ENCODE measurements around the gene CUBN.

CUBN gene

DNA sequence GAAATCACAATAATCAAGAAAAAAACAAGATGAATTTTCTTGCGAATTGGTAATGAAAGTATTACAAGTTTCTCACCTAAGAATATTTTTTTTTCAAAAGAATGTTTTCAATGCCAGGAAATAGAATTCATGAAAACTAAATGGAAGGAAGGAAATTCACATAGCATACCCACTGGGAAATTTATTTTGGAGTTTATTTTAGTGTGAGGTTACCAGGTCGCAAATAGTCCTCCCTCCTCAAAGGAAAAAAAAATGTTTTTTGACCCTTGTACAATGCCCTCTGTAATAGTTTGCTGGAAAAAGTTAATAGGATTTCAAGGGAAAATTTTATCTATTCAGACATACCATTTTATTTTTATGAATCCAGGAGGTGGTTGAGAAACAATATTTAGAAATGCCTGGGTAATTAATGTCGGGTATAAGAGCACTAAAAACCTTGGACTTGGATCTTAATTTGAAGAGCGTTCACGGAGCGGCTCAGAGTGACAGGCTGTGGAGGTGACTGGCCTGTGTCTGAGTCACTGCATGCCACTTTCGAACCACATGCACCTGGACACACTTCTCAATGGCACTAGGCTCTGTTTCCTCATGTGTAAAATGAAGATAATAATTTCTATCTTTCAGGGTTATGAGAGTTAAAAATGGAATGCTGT is 28.2 kb downstream of the CUBN start:
- DNase-seq = no peak

DNA sequence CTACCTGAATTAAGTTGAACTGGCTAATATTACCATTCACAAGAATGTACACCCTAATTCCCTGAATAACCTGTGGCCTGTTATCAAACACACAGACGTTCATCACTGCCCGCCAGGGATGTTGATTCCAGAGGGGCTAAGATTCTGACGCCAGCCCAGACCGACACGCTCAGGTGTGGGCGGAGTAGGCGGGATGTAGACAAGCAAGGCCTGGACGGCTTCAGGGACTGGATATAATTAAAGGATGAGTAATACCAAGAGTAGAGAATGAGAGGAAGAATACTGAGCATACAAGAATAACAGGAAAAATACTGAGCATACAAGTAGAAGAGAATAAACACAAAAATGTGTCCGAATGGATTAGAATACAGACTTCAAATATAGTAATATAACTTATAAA is 29.0 kb downstream of the CUBN start:
- no peak for DNase-seq

GRCh38 chr10:17098012-17098411 is 31.6 kb downstream of the CUBN start:
- no peak for DNase-seq

DNA sequence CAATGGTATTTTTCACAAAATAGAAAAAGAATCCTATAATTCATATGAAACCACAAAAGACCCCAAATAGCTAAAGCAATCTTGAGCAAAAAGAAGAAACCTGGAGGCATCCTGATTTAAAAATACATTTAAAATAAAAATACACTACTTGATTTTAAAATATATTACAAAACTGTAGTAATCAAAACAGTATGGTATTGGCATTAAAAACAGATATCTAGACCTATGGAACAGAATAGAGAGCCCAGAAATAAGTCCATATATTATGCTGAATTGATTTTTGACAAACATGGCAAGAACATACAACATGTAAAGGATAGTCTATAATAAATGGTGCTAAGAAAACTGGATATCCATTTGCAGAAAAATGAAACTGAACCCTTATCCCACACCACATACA is 34.8 kb downstream of the CUBN start:
- DNase-seq = no peak

- no peak for DNase-seq
These were observed 36.4 kb downstream of the CUBN start for GRCh38 chr10:17092986-17093803.

DNA sequence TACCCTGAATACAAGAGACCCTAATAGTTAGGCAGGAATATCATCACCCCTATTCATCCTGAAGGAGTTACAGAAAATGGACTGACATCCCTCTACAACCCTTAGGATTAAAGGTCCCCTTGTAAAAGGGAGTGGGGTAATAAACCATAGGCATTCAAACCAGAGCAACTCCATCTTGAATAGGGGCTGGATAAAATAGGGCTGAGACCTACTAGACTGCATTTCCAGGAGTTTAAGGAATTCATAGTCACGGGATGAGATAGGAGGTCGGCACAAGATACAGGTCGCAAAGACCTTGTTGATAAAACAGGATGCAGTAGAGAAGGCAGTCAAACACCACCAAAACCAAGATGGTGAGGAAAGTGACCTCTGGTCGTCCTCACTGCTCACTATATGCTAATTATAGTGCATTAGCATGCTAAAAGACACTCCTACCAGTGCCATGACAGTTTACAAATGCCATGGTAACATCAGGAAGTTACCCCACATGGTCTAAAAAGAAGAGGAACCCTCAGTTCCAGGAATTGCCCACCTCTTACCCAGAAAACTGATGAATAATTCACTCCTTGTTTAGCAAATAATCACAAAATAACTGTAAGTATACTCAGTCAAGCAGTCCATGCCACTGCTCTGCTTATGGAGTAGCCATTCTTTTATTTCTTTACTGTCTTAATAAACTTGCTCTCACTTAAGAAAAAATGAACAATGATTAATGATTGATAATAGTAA is 37.2 kb downstream of the CUBN start:
- DNase-seq = no peak

- DNase-seq = no peak
These were observed 41.3 kb downstream of the CUBN start for GRCh38 chr10:17088118-17088806.

DNA sequence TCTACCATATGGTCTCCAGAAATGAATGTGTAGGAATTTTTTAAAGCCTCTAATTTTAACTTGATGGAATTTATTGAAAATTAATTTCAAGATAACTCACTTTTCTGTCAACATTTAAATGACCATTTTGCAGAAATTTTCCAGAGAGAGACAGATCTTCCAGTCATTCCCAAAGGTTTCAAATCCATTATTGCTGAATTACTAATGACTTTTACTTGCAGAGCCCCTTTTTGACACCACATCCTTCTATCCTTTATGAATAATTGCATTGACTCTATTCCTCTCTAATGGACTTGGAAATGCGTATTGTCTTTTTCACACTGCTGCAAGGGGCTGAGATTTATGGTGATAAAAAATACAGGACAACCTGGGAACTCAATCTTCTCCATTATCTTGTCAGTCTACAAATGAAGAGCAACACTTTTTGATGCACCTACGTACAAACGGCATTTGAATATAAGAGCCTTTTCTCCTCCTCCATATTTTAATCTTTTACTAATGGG is 42.7 kb downstream of the CUBN start:
- DNase-seq = no peak

GRCh38 chr10:17085011-17085725 is 44.4 kb downstream of the CUBN start:
- DNase-seq = no peak

- no peak for DNase-seq
These were observed 45.4 kb downstream of the CUBN start for GRCh38 chr10:17084258-17084657.

DNA sequence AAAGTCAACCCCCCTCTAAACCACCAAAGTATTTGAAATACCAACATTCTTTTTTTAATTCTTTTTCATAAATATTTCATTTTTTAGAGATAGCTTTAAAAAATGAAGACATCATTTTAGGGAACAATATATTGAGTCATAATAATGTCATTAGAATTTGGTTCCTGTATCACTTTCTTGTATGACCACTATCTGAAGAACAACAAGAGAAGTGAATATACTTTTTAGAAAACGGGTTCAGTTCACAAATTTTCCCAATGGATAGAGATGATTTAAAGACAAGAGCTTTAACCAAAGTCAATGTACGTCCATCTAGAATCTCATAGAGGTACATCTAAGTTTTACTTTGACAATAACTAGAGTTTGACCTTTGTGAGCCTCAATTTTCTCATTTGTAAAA is 48.2 kb downstream of the CUBN start:
- no peak for DNase-seq

DNA sequence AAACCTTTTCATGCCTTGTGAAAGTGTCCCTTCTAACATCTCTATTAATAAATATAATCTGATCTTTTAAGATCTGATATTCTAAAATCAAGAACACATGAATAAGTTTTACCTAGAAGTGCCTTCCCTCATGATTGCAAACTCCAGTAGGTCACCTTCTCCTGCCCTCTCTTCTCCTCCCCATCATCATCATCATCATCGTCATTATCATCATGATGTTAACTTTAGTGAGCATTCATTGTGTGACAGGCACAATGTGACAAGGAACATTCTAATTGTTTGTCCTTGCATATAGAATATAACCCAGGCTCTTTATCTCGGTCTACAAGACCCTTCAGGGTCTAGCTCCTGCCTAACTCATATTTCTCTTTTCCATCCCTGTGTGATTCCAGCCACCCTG is 51.7 kb downstream of the CUBN start:
- no peak for DNase-seq

GRCh38 chr10:17077346-17077781 is 52.2 kb downstream of the CUBN start:
- no peak for DNase-seq

DNA sequence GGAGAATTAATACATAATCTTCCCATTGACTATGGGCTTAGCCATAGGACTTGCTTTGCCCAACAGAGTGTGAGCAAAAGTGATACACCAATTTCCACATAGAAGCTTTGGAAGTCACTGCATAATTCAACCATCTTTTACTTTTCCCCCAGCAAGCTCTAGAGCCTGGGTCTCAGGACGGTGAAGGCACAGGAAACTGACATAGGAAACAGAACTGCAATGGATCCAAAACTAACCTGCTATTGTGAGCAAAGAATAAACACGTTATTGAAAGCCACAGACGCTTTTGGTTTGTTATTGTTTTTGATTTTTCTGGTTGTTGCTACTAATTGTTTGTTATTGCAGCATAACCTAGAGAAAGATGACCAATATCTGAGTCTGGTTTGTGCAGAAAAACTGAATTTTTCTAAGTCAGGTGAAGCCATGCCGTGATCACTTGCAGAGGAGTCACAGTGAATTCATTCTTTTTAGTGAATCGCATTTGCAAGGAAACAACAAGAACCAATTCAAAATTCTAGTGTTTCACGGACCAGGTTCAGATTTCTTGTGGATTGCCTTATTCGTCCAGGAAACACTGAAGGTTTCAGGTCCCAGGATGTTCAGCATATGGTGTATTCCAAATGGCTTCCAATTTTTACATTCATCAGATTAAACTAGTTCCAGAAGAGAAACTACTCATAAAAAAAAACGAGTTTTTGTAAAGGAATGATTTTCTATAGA is 52.8 kb downstream of the CUBN start:
- no peak for DNase-seq

DNA sequence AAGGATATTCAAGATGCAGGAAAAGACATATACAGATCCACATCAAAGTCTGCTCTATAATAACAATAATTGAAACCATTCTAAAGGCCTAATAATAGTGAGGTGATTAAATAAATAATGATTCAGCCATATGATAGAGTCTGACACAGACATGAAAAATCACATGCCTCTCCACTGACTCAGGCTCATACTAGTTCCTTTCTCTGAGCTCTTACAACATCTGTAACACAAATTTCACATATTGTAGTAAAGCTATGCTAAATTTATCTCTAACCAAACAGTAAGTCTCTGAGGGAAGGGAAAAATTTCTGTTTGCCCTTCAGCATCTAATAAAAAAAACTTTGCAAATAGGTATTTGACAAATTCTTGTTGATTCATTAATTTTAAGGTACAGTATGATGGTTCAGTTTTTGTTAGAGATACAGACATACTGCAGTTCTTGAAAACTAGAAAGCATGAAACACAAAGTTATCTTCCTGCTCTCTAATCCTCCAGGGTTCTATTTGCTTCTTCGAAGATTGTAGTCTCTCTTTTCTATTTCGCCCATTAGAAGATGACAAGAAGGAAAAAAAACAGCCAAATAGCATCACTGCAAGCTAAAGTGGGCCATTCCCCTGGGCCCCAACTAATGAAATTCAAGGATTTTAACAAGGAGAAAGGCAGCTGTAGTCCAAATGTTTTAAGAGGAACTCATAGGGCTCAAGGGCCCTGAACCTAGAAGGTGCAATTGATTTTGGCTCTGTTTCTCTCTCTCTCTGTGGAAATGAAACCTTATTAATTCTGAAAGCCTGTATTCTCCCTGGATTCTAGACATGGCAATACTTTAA is 53.9 kb downstream of the CUBN start:
- DNase-seq = no peak

DNA sequence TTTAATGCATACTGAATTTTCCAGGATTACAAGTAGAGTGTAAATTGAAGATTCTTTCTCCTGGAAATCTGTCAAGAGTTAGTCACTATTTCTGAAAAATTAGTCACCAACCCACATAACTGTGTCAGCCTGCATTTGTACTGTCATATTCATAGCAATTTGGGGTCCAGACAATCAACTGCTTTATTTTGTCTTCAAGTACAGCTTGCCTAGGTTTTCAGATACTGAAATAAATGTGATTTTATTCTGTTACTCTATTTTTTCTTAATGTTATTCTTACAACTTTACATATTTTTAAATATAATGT is 55.1 kb downstream of the CUBN start:
- no peak for DNase-seq

DNA sequence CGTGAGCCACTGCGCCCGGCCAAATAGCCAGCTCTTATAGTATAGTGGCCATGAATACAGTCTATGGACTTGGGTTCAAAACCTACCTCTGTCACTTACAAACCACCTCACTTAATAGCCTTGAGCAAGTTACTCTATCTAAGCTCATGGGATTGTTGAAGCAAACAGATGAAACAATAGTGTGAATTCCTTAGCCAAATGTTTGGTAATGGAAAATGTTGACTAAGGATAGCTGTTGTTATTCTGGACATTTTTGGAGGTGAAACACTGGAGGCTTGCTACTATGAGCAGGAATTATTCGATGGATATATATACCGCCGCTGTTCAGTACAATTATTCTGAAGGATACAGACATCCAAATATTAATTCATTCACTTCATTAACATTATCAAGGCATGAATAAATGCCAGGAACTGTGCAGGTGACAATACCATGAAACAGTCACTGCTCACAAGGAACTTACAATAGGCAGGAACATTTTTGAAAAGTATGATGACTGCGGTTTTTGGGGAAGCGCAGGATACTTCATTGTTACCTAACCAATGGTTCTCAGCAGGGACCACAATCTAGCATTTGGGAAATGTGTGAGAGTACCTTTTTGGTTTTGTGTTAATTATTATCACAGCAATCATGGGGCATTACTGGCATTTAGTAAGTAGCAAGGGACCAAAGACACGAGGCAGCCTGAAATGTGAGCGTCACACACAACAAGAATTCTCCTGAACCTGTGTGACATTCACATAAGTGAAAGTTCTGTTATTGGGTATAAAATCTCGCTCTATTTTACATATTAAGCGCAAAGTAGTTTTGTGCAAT is 55.7 kb downstream of the CUBN start:
- no peak for DNase-seq

- no peak for DNase-seq
These were observed 60.7 kb downstream of the CUBN start for GRCh38 chr10:17068953-17069352.

DNA sequence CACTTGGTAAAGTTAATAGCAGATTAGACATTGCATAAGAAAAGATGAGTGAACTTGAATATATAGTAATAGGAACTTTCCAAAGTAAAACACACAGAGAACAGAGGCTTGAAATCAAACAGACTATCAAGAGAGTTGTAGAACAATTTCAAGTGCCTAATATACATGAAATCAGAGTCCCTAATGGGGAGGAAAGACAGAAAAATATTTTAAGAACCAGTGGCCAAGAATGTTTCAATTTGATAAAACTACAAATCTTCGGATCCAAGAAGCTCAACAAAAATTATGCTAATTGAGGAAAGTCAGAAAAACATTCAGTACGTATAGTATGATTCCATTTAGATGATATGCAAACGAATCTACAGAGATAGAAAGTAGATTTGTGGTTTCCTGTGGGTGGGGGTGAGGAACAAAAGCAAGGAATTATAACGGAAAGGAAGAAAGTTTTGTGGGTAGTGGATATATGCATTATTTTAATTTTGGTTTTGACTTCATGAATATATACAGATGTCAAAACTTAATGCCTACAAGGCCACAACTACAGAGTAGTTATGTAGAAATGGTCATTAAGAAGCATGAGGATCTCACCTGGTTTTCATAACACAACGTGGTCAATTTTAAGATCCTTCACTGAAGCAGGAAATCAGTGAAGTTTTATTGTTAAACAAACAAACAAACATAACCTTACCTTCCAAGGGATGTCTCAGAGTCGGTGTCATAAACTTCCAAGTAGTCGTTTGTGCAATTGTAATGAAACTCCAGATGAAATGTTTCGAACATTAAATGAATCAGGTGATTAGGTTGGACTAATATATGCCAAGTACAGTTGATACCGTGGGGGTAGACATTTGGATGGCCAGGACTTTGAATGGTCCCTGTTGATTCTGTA is 62.0 kb downstream of the CUBN start:
- no peak for DNase-seq

Measured in activated naive CD4-positive, alpha-beta T cell (primary cell).